ENCODE measurements around the gene AKAP8.

Gene AKAP8

DNA sequence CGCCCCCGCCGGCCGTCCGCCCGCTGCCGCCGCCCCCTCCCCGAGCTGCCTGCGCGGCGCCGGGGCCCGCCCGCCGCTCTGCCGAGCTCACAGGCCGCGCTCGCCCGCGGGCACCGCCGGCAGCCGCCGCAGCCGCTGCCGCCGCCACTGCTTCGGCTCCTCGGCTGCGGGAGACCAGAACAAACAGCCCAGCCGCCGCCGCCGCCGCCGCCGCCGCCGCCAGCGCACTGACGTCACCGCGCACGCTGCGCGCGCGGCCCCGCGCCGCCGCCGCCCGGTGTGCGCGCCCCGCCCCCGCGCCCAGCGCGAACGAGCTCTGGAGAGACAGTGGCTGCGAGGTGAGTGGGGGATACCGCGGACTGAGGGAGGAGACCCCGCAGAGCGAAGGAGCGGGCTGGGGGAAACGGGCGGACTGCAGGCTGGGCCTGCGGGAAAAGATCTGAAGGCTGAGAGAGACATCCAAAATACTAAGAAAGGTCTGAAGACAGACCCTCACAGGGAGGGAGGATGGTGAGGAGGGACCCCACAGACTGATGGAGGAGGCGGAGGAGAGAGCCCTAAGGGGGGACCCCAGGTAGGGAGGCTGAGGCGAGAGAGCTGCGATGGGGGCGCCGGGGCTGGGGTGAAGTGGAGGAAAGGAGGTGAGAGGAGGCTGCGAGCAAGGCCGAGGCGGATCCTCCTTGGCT lies 47.1 kb downstream of the AKAP8 start, which contains the start of gene BRD4:
Gene BRD4 (minus strand): TSS at position 229 of the 686 bp plus-strand sequence. CDS start 59,440 bp downstream, outside the sequence.
- peak; percentile 81 for DNase-seq (ENCODE audit: extremely low read depth, insufficient read length)
- Histone ChIP-seq H3K27me3 (replicated peaks; ENCODE audit: control insufficient read depth, insufficient read depth, low read length) (no peaks in the 10 kb centered on the region), H3K36me3 (ENCODE audit: control insufficient read depth, insufficient read depth, low read length) (no peaks in the 10 kb centered on the region; the same call in 1 of the 2 replicates), H3K4me3 (replicated peaks; ENCODE audit: low read depth, low read length) (peak within 1 kb of the TSS; percentile 88)
- no peak for TF ChIP-seq CTCF (IDR thresholded peaks at IDR 0.05; ENCODE audit: insufficient read depth, low read length, poor library complexity, severe bottlenecking)

DNA sequence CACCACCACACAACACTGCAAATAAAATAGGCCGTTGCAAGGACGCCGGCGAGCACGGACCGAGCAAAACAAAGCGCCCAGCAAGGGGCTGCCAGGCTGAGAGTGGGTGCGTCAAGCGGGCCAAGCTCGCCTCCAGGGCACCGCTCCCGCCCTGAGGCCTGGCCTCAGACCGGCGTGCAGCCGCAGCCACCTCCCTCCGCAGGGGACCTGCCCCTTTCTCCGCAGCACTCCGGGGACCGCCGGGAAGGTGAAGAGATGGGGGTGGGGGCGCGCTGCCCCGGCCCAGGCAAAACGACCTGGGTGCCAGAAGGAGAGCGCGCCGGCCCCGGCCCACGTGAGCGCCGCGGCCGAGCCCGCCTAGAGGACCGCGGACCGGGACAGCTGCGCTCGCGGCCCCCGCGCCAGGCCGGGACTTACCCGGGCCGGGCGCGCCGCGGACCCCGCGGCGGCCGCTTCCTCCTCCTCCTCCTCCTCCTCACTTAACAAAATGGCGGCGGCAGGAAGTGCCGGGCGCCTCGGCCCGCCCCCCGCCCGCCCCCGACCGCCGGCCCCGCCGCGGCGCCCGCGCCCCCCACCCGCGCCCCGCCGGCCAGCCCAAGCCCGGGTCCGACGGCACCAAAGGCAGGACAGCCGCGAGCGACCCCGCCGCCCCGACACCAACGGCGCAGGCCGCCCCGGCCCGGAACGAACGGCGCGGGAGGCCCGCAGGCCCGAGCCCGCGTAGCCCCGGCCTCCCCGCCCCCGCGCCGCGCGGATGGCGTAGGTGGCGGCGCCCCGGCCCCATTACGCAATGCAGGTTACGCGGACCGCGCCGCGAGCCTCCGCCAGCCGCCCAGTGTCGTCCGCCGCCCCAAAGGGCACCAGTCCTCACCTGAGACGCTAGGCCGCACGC lies 47.9 kb downstream of the AKAP8 start:
- peak; percentile 80 for DNase-seq (ENCODE audit: extremely low read depth, insufficient read length)
- Histone ChIP-seq H3K4me3 (replicated peaks; ENCODE audit: low read depth, low read length) (peak overlapping the region; percentile 88), H3K27me3 (replicated peaks; ENCODE audit: control insufficient read depth, insufficient read depth, low read length) (no peaks in the 10 kb centered on the region), H3K36me3 (ENCODE audit: control insufficient read depth, insufficient read depth, low read length) (no peaks in the 10 kb centered on the region; the same call in 1 of the 2 replicates)
- TF ChIP-seq CTCF (IDR thresholded peaks at IDR 0.05; ENCODE audit: insufficient read depth, low read length, poor library complexity, severe bottlenecking): no peak

GRCh38 chr19:15330801-15331418 lies 48.7 kb downstream of the AKAP8 start:
- Histone ChIP-seq H3K27me3 (replicated peaks; ENCODE audit: control insufficient read depth, insufficient read depth, low read length) (no peaks in the 10 kb centered on the region), H3K36me3 (ENCODE audit: control insufficient read depth, insufficient read depth, low read length) (no peaks in the 10 kb centered on the region; the same call in 1 of the 2 replicates), H3K4me3 (replicated peaks; ENCODE audit: low read depth, low read length) (peak overlapping the region; percentile 88)
- TF ChIP-seq CTCF (IDR thresholded peaks at IDR 0.05; ENCODE audit: insufficient read depth, low read length, poor library complexity, severe bottlenecking): no peak
- no peak for DNase-seq (ENCODE audit: extremely low read depth, insufficient read length)

- Histone ChIP-seq H3K36me3 (ENCODE audit: control insufficient read depth, insufficient read depth, low read length) (no peaks in the 10 kb centered on the region; the same call in 1 of the 2 replicates), H3K27me3 (replicated peaks; ENCODE audit: control insufficient read depth, insufficient read depth, low read length) (no peaks in the 10 kb centered on the region), H3K4me3 (replicated peaks; ENCODE audit: low read depth, low read length) (no peak overlapping the region)
- DNase-seq (ENCODE audit: extremely low read depth, insufficient read length): no peak
- no peak for TF ChIP-seq CTCF (IDR thresholded peaks at IDR 0.05; ENCODE audit: insufficient read depth, low read length, poor library complexity, severe bottlenecking)
These were observed 51.3 kb downstream of the AKAP8 start for GRCh38 chr19:15328312-15328711.

- no peaks in the 10 kb centered on the region; the same call in 1 of the 2 replicates for H3K36me3 ChIP-seq (ENCODE audit: control insufficient read depth, insufficient read depth, low read length)
- no peak for DNase-seq (ENCODE audit: extremely low read depth, insufficient read length)
- H3K27me3 ChIP-seq (replicated peaks; ENCODE audit: control insufficient read depth, insufficient read depth, low read length): no peaks in the 10 kb centered on the region
- H3K4me3 ChIP-seq (replicated peaks; ENCODE audit: low read depth, low read length): no peak overlapping the region
- peak; percentile 14 for TF ChIP-seq CTCF (IDR thresholded peaks at IDR 0.05; ENCODE audit: insufficient read depth, low read length, poor library complexity, severe bottlenecking)
These were observed 54.6 kb downstream of the AKAP8 start for GRCh38 chr19:15324791-15325519.
